Endothelial cell of umbilical vein (primary cell): ENCODE data around the gene ERBB4. TPM values are rescaled to one million over a fixed set of nuclear protein-coding genes. Genes with fewer than 3 reads are reported as not detected.

Source experiments
- BruUV-seq: library from RNA; stranded (reverse); fragments of 400-500 nt; replicated peaks from 2 replicates; lab custom pipeline; 2021; lab: Mats Ljungman, UMichigan
- CTCF ChIA-PET: fragments of 300-600, 350-600 bp; sonication (Branson Sonifier 250); formaldehyde crosslinking; loops from one replicate; lab custom pipeline; 2021; ENCODE audit warnings: antibody characterized with exemption, inconsistent platforms; lab: Charles Lee
- POLR2A ChIA-PET: fragments of 300-600, 350-600 bp; sonication (Branson Sonifier 250); formaldehyde crosslinking; loops from one replicate; lab custom pipeline; 2021; ENCODE audit warnings: antibody characterized with exemption, inconsistent platforms; lab: Charles Lee
- DNase-seq: peaks from one replicate; pipeline ENCODE4 v3.0.0-alpha.2; 2011; ENCODE audit warnings: low read depth, low spot score
- FAIRE-seq: peaks from 2 replicates; lab custom pipeline; 2011; peaks lifted over from hg19 to GRCh38; lab: Jason Lieb, UNC
- H2AFZ ChIP-seq: 2 replicates; pipeline ENCODE4 v1.6.0; 2012; ENCODE audit warnings: low read depth, low read length, control low read depth, inconsistent platforms
- H3K27ac ChIP-seq: 2 replicates; pipeline ENCODE4 v1.5.1; 2011; ENCODE audit warnings: low read depth, mild to moderate bottlenecking, control low read depth, low read length, moderate library complexity; ENCODE audit not compliant: insufficient read depth
- H3K27me3 ChIP-seq, 2 experiments: 2 replicates each; pipeline versions ENCODE4 v1.6.0 to v1.6.1; 2011; ENCODE audit warnings: low read length in 2 of 2, mixed read lengths in 1 of 2; ENCODE audit not compliant: control insufficient read depth in 2 of 2, insufficient read depth in 2 of 2
- H3K36me3 ChIP-seq, 2 experiments: 2 replicates in 1 of 2; 3 replicates in 1 of 2; pipeline ENCODE4 v1.5.1; 2011; ENCODE audit warnings: low read length in 2 of 2, mild to moderate bottlenecking in 1 of 2, moderate library complexity in 1 of 2; ENCODE audit not compliant: control insufficient read depth in 2 of 2, insufficient read depth in 2 of 2; ENCODE audit errors: extremely low read depth in 1 of 2
- H3K4me1 ChIP-seq: 3 replicates; pipeline ENCODE4 v1.5.1; 2011; ENCODE audit warnings: mild to moderate bottlenecking, low read length; ENCODE audit not compliant: control insufficient read depth, insufficient read depth; ENCODE audit errors: extremely low read depth
- H3K4me2 ChIP-seq: 2 replicates; pipeline ENCODE4 v1.6.1; 2011; ENCODE audit warnings: low read length, control low read depth, mixed read lengths; ENCODE audit not compliant: insufficient read depth
- H3K4me3 ChIP-seq, 3 experiments: fragments of 200-600 bp in 1 of 3; sonication (generic), shearing (Covaris generic) in 1 of 3; replicated peaks in 1 of 3; 2 replicates each; pipeline ENCODE4 v1.5.1; 2011 to 2016; ENCODE audit warnings: control low read depth in 3 of 3, low read length in 3 of 3, mild to moderate bottlenecking in 2 of 3, inconsistent platforms in 1 of 3, low read depth in 1 of 3, moderate library complexity in 1 of 3; ENCODE audit not compliant: insufficient read depth in 1 of 3
- H3K79me2 ChIP-seq: 2 replicates; pipeline ENCODE4 v1.6.0; 2012; ENCODE audit warnings: low read length, inconsistent platforms; ENCODE audit not compliant: control insufficient read depth, insufficient read depth
- H3K9ac ChIP-seq: replicated peaks from 2 replicates; pipeline ENCODE3; 2011; ENCODE audit warnings: low read length, control low read depth; ENCODE audit not compliant: insufficient read depth; ENCODE audit errors: extremely low read depth
- H3K9me1 ChIP-seq: replicated peaks from 3 replicates; pipeline ENCODE4 v1.6.0; 2011; ENCODE audit warnings: mild to moderate bottlenecking, low read length; ENCODE audit not compliant: control insufficient read depth, insufficient read depth; ENCODE audit errors: extremely low read depth
- H3K9me3 ChIP-seq: replicated peaks from 2 replicates; pipeline ENCODE4 v1.5.1; 2012; ENCODE audit warnings: low read length, inconsistent platforms; ENCODE audit not compliant: control insufficient read depth, insufficient read depth
- H4K20me1 ChIP-seq: replicated peaks from 2 replicates; pipeline ENCODE3; 2011; ENCODE audit warnings: mild to moderate bottlenecking, low read length; ENCODE audit not compliant: control insufficient read depth, insufficient read depth; ENCODE audit errors: extremely low read depth
- EZH2 ChIP-seq: IDR thresholded peaks from 2 replicates; pipeline ENCODE4 v1.6.1; 2012; ENCODE audit warnings: borderline replicate concordance, low read depth, mild to moderate bottlenecking, moderate library complexity, low read length, inconsistent platforms; ENCODE audit not compliant: severe bottlenecking
- FOS ChIP-seq: IDR thresholded peaks from 2 replicates; pipeline ENCODE4 v1.6.1; 2011; ENCODE audit warnings: mild to moderate bottlenecking, low read length, moderate library complexity, borderline replicate concordance; ENCODE audit not compliant: insufficient read depth
- GATA2 ChIP-seq: IDR thresholded peaks from 2 replicates; pipeline ENCODE4 v1.7.0; 2011; ENCODE audit warnings: low read depth, mild to moderate bottlenecking, moderate library complexity, mixed read lengths, low read length; ENCODE audit not compliant: insufficient read length, insufficient read depth
- JUN ChIP-seq: IDR thresholded peaks from 2 replicates; pipeline ENCODE4 v1.6.1; 2011; ENCODE audit warnings: borderline replicate concordance, low read depth; ENCODE audit not compliant: insufficient read length, insufficient read depth
- MAX ChIP-seq: IDR thresholded peaks from 2 replicates; pipeline ENCODE4 v1.6.1; 2011; ENCODE audit not compliant: insufficient read depth, insufficient read length
- MYC ChIP-seq: IDR thresholded peaks from one replicate; pipeline ENCODE4 v1.6.1; 2011; ENCODE audit warnings: mild to moderate bottlenecking, low read depth, low read length
- POLR2A ChIP-seq: IDR thresholded peaks from 2 replicates; pipeline ENCODE4 v1.6.1; 2012; ENCODE audit warnings: low read depth, mild to moderate bottlenecking, control low read depth, low read length
- POLR2AphosphoS5 ChIP-seq: IDR thresholded peaks from 2 replicates; pipeline ENCODE4 v1.6.1; 2012; ENCODE audit warnings: low read depth, mild to moderate bottlenecking, control low read depth, low read length, moderate library complexity; ENCODE audit not compliant: insufficient read depth
- dilution Hi-C: fragments of 300-500 bp; cut with MboI; formaldehyde crosslinking; loops from one replicate; pipeline ENCODE4 v1.15.0; 2019; ENCODE audit warnings: low sequenced_read_pairs; ENCODE audit not compliant: extremely low pct_ligation_motif_present
- intact Hi-C: fragments of 100-400 bp; cut with micrococcal nuclease; formaldehyde crosslinking; loops from one replicate; pipeline ENCODE4 v1.10.0; 2022
- polyA plus RNA-seq, 4 experiments: library from polyadenylated mRNA; depleted of rRNA in 3 of 4; stranded (reverse) in 3 of 4; unstranded in 1 of 4; fragments of >200 nt; gene quantifications; 2 replicates each; pipeline versions ENCODE4 v1.2.1 to v1.2.3, GENCODE V29; 2011 to 2012; ENCODE audit warnings: missing spikeins in 1 of 4
- total RNA-seq: library from RNA; stranded (reverse); gene quantifications from 2 replicates; pipeline ENCODE4 v1.2.3, GENCODE V29; 2021
- TF ChIP-seq, protein P1 (sequence below), 2 donors: IDR thresholded peaks; 1 replicate in 1 of 2; 2 replicates in 1 of 2; pipeline ENCODE4 v1.5.1; 2011; ENCODE audit warnings: low read length in 2 of 2, mild to moderate bottlenecking in 2 of 2, moderate library complexity in 2 of 2, control low read depth in 1 of 2, inconsistent platforms in 1 of 2, low read depth in 1 of 2; ENCODE audit not compliant: insufficient read depth in 1 of 2; ENCODE audit errors: extremely low read depth in 1 of 2

The ERBB4 gene
- total and polyA plus RNA-seq, 2 donors (not counting 3 experiments of a cell fraction or from before 2014, with no cell fraction given): 0.01 to 0.27 TPM

GRCh38 chr2:211495339-211495738 is 1043.3 kb downstream of the ERBB4 start:
- CTCF ChIA-PET: no interaction called here
- H3K27ac ChIP-seq: no peak overlapping the region
- dilution Hi-C loops: no loop called here

More at GRCh38 chr2:211495339-211495738, 1043.3 kb downstream of the ERBB4 start:
- no peak overlapping the region for H3K4me3 ChIP-seq
- no peak overlapping the region for H3K4me2 ChIP-seq
- no peaks in the 10 kb centered on the region for H3K27me3 ChIP-seq
- no peaks in the 10 kb centered on the region for H3K9me1 ChIP-seq
- BruUV-seq: no TSS peak
- no peaks in the 10 kb centered on the region for H3K79me2 ChIP-seq
- intact Hi-C loops: no loop called here
- TF ChIP-seq FOS (no peak), MYC (no peak), POLR2AphosphoS5 (no peak), MAX (no peak), JUN (no peak), POLR2A (no peak), GATA2 (no peak), EZH2 (no peak)
- TF ChIP-seq, protein P1, sequence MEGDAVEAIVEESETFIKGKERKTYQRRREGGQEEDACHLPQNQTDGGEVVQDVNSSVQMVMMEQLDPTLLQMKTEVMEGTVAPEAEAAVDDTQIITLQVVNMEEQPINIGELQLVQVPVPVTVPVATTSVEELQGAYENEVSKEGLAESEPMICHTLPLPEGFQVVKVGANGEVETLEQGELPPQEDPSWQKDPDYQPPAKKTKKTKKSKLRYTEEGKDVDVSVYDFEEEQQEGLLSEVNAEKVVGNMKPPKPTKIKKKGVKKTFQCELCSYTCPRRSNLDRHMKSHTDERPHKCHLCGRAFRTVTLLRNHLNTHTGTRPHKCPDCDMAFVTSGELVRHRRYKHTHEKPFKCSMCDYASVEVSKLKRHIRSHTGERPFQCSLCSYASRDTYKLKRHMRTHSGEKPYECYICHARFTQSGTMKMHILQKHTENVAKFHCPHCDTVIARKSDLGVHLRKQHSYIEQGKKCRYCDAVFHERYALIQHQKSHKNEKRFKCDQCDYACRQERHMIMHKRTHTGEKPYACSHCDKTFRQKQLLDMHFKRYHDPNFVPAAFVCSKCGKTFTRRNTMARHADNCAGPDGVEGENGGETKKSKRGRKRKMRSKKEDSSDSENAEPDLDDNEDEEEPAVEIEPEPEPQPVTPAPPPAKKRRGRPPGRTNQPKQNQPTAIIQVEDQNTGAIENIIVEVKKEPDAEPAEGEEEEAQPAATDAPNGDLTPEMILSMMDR (IDR thresholded peaks at IDR 0.05; ENCODE audit: extremely low read depth in 1 of 2, insufficient read depth in 1 of 2, low read depth in 1 of 2, low read length in 2 of 2): no peak
- H2AFZ ChIP-seq: no peak overlapping the region
- H4K20me1 ChIP-seq: no peaks in the 10 kb centered on the region
- no peaks in the 10 kb centered on the region for H3K9me3 ChIP-seq
- no peak for FAIRE-seq
- no peak for DNase-seq
- H3K36me3 ChIP-seq: no peaks in the 10 kb centered on the region
- no peak overlapping the region for H3K9ac ChIP-seq
- POLR2A ChIA-PET: no interaction called here
- H3K4me1 ChIP-seq: no peaks in the 10 kb centered on the region
